ENCODE data around the gene IL5.

GRCh38 chr5:132586063-132586462 is 42.7 kb upstream of the IL5 start:
- TF ChIP-seq EZH2 (IDR thresholded peaks at IDR 0.05; ENCODE audit: borderline replicate concordance, low read depth, low read length, poor library complexity, severe bottlenecking) (no peak), CTCF (conservative IDR thresholded peaks at IDR 0.05; ENCODE audit: low read depth, low read length) (no peak)

Data from A673 (cell line).